Measurements from ENCODE around the gene PPM1D.

- TF ChIP-seq CTCF (IDR thresholded peaks at IDR 0.05) (no peak), POLR2A (IDR thresholded peaks at IDR 0.05) (no peak)
These were observed 29.1 kb downstream of the PPM1D start for GRCh38 chr17:60629120-60629519.

Measured in body of pancreas (tissue), 4 donors.